ENCODE data around the gene TCN1.
"Not testable (repeated sequence)": the region's sequence is repeated elsewhere in the genome, so short reads cannot be mapped to it uniquely, and the experiment has no call there.

DNA sequence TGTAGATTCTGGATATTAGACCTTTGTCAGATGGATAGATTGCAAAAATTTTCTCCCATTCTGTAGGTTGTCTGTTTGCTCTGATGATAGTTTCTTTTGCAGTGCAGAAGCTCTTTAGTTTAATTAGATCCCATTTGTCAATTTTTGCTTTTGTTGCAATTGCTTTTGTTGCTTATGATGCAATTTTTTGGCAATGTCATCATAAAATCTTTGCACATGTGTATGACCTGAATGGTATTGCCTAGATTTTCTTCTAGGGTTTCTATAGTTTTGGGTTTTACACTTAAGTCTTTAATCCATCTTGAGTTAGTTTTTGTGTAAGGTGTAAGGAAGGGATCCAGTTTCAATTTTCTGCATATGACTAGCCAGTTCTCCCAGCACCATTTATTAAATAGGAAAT lies 20.9 kb upstream of the TCN1 start:
- TF ChIP-seq, protein P1, sequence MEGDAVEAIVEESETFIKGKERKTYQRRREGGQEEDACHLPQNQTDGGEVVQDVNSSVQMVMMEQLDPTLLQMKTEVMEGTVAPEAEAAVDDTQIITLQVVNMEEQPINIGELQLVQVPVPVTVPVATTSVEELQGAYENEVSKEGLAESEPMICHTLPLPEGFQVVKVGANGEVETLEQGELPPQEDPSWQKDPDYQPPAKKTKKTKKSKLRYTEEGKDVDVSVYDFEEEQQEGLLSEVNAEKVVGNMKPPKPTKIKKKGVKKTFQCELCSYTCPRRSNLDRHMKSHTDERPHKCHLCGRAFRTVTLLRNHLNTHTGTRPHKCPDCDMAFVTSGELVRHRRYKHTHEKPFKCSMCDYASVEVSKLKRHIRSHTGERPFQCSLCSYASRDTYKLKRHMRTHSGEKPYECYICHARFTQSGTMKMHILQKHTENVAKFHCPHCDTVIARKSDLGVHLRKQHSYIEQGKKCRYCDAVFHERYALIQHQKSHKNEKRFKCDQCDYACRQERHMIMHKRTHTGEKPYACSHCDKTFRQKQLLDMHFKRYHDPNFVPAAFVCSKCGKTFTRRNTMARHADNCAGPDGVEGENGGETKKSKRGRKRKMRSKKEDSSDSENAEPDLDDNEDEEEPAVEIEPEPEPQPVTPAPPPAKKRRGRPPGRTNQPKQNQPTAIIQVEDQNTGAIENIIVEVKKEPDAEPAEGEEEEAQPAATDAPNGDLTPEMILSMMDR (IDR thresholded peaks at IDR 0.05; ENCODE audit: low read depth, low read length) = not testable (repeated sequence)
- TF ChIP-seq POLR2A (IDR thresholded peaks at IDR 0.05; ENCODE audit: extremely low read depth, insufficient read length) = not testable (repeated sequence)

Measured in NB4 (cell line).